SIG-M5 treated with dmso at 0.1 percent for 504 hours (cell line): Measurements from ENCODE around the gene DGKI.

Experiments
- DNase-seq: peaks from one replicate; lab custom pipeline; 2025; ENCODE audit not compliant: unreplicated experiment; lab: John Stamatoyannopoulos, UW

The DGKI gene

DNA sequence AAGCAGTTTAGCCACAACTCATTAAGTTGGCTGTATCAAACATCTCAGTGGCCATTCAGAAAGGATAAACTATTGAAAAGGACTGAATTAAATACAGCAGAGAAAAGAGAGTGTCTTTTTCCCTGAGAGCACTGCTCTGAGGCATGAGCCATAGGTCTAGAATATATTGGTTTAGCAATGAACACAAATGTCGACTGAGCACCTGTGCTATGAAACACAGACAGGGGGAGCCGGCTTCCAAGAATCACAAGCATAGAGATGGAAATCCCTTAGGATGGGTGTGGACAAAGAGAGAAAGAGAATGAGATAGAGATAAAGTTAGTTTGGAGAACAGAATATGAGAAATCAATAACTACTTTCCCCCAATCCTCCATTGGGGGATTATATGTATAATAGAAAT, 54.8 kb downstream of the DGKI start:
- DNase-seq, result no peak

DNA sequence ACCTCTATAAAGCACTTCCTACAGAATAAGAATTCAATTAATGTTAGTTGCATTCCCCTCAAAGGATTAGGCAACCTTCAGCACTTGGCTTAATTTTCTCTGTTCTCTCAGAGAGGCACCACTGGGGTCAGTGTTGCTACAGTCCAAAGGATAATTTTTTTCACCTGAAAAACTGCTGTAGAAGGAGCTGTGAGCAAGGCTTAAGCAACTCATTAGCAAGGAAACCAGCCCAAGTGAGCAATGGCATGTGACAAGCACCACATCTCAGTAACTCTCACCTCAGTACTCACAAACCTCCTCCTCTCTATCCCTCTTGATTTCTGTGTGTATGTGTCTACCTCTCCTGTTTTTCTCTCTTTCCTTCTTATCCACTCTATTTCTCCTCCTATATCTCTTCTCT, 55.9 kb downstream of the DGKI start:
- DNase-seq, result no peak

DNA sequence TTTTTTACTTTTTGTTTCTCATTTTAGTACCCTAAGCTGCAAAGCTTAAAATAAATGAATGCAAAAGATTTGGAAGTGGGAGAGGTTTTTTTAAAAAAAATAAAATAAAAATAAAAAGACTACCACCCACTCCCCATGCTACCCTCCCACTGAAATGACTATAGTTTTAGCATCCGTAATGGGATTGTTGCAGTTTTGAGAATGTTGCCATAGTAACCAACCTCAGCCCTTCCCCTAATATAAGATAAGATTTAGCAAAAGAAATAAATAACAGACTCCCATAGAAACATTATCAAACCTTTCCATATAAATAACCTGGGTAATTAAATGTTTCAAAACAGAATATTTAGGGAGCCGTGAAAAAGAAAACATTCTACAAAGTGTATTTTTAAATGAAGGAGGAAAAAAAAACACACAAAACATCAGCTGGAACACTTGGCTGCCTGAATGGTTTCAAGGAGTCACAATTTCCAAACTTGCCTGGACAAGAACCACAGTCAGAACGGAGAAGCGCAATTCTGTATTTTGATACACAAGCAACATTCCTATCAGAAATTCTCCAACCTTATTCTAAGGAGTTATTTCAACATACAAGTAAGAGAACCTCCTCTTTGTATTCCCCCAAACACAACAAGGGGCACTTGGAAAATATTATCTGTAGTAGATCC, 57.4 kb downstream of the DGKI start:
- DNase-seq, result no peak

GRCh38 chr7:137787301-137787976, 59.3 kb downstream of the DGKI start:
- no peak for DNase-seq

DNA sequence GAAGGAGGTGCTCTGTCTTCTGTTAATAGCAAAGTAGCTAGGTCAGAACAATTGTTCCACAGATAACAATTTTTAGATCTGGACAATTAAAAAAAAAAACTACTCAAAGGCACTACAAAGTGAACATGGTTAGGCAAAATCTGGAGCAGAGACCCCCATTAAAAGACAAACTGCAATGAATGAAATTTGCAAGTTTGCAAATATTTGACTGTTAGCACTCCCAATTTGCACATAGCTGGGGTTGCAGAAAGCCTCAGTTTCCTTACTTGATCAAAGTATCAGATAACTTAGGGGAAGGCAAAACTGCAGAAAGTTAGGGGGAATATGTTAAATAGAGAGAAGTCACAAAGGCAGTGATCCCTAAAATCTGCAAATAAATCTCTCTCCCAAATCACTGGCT, 68.3 kb downstream of the DGKI start:
- DNase-seq, result no peak

DNA sequence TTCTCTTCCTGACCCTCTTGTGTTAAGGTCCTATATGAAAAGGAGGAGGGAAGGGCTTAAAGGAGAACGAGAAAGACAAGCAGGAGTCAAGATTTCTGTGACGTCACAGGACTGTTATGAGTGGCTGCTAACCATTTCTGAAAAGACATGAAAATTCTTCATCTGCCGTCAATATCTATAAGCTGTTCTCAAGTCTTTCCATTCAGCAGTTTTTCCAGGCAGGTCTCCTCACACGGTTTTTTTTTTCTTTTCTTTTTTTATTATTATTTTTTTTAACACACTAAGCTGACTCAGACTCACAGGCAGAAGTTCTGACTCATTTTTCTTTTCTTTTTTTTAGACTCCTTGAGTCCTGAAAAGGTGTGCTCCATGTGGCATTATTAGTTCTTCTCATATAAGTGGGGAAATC, 72.0 kb downstream of the DGKI start:
- DNase-seq, result no peak

- no peak for DNase-seq
Observed at GRCh38 chr7:137772748-137773147, 74.0 kb downstream of the DGKI start.

DNA sequence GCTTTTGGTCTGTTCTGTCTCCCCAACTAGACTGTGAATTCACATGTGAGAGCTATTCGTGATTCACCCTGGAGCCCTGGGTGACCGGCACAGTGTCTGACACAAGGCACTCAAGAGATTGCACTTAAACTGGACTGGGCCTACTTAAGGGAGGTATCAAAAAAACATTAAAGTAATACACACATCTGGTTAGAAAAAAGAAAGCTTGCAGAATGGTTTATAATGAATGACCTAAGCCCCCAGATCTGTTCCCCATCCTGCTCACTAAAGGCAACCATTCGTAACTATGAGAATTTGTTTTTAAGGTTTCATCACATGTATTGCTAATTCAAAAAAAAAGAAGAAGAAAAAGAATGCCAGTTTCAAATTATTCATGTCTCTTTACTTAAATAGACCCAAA, 74.5 kb downstream of the DGKI start:
- DNase-seq, result no peak

DNA sequence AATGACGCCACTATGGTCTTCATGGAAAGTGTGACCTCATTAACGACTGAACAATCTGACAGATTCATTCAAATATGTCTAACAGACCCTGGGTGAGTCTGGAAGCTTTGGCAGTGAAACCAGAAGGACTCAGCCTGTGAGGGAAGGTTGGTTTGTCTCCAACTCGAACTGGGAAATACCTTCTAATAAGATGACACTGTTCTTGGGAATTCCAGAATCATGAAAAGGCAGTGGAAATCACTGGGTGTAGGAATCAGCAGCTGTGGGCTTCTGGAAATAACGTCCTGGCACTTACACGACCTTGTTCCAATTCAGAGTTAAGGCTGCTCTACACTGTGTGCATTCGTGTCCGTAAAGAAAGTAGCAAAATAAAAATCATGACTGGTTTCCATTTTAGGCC, 75.1 kb downstream of the DGKI start:
- no peak for DNase-seq

- no peak for DNase-seq
Observed at GRCh38 chr7:137771273-137771672, 75.5 kb downstream of the DGKI start.

DNA sequence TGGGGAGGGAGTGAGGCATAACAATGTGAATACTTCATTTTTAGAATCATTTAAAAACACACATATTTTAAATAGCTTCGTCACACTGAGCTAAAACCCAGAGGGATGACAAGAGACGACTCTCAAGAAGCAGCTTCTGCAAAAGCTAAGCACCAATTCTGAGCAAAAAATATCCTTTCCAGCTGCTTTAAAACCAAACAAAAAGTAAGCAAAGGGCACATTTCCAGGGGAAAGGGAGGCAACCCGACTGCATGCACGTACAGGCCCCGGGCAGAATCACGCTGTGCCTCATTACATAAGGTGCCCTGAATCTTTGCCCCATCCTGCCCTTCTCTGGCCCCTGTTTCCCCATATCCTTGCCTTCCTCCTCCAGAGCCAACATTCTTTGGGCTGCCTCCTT, 78.4 kb downstream of the DGKI start:
- DNase-seq, result no peak

DNA sequence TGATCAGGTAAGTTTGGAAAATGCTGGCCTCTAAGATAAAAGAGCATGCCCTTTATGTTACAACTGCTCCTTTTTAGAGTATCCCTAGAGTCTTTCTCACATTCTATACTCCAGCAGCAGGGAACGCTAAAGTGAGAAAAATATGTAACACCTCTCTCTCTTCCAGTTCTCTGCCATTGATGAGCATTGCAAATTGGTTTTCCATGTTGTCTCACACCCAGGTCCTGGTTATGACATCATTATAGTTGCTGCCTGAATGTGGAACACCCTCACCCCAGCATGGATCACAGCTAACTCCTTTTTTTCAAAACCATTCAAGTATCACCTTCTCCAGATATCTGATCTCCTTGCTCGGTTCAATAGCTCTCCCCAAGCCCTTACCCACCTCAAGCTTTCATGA, 84.4 kb downstream of the DGKI start:
- DNase-seq, result no peak

- no peak for DNase-seq
Observed at GRCh38 chr7:137760111-137760510, 86.7 kb downstream of the DGKI start.

DNA sequence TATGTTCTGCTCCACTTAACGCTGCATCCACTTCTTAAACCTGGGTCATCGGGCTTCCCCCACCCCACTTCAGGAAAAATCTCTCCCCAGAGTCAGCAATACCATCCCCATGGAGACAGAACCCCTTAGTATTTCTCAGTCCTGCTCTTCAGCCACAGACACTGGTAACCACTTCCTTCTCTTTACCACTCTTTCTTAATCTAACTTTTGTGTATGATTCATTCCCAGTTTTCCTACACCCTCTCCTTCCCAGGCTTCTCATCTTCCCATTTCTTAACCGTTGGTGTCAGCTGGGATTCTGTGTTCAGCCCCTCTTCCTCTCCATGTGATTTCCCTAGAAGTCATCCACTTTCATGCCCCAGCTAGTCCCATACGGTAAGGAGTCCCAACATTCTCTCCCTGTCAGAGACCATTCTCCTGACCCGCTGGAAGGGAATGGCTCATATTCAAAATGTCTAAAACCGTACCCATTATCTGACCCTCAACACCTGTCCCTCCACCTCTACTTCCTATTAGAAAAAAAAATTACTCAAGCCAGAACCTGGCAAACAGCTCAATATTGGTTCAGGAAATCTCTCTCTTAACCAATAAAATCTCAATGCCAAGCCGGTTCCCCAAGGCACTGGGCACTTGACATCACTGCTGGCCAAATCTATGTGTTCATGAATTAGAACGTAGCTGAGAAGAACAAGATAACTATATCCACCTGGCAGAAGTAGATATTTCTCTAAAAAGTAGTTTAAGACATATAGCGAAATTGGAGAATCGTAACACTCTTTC, 89.4 kb downstream of the DGKI start:
- no peak for DNase-seq

DNA sequence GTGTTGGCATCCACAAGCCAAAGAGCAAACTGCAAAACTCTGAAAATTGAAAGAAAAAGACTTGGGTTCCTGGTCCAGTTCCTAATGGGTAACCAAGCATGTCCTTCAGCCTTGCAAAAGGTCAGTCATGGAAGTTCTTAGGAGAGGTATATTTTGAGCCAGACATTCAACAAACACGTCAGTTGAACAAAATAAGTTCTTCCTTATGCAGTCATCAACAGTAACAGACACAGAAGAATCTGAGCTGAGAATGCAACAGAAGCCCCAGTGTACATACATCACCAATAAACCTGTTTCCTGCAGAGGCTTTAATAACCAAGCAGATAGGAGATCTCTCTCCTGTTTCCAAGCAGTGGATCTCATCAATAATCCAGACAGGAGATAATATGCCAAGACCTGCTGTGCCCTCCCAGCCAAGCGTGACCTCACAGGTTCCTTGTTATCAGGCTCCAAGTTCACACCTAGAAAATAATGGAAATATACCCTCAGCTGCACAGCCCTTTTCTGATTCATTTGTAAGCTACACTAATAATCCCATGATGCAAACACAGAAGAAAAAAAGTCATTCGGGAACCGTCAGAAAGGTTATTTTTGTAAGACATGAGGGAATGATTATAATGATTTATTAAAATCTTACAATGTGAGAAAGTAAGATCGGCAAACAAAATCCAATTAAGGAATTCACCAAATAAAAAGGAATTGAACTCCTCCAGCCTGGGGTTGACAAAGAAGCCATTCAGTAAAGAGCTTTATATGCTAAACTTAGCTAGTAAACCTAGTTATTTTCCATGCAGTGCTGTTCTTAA, 90.7 kb downstream of the DGKI start:
- DNase-seq, result no peak

DNA sequence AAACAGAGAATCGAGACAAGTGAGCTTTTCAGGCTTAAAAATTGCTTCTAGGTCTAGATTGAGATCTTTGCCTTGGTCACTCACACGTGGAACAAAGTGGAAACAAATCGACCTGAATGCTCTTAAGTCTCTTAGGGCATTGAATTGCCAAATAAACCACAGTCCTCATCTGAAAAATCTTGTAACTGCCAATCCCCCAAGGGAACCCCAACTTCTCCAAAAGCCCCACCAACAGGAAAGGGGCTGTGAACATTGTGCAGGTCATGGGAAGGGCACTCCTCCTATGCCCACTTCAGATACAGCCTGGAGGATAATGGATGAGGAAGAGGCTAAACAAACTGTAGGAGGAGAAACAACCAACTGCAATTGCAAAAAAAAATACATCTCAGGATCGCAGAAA, 91.3 kb downstream of the DGKI start:
- DNase-seq, result no peak

DNA sequence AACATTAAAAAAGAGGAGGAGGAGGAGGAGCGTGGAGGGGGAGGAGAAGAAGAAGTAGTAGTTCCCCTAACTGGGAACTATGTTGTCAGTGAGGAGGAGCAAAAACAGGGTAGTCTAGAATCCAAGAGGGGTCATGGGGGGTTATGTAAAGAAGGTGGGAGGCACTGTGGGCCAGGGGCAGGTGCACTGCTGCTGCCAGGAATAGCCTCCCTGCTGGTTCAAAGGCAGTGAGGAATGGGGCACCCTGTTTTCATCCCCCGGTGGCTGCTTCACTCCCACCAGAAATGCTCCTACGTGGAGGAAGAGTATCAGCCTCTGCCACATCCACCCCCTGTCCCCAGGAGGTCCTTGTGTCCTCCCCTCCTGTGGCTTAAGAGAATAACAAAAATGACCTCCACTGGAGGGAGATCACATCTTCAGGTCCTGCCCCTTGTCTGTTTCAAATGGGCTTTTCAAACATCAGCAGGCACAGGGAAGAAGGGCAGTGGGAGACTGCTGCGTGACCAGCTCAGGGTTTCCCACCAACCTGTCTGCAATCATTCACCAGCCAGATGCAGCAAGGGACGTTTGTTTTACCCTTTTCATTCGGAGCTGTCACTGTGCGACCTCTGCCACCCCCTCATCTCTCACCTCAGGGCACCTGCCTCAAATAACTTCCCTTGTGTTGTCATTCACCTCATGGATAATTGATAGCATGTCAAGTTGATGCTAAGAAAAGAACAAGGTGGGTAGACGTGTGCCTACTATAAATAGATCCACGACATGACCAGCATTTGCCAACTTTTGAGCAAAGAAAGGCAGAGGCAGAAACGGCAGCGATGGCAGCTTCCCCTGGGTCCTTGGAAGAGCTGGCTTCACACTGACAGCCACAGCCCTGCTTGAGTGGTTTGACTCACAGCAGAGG, 92.6 kb downstream of the DGKI start:
- DNase-seq, result no peak

DNA sequence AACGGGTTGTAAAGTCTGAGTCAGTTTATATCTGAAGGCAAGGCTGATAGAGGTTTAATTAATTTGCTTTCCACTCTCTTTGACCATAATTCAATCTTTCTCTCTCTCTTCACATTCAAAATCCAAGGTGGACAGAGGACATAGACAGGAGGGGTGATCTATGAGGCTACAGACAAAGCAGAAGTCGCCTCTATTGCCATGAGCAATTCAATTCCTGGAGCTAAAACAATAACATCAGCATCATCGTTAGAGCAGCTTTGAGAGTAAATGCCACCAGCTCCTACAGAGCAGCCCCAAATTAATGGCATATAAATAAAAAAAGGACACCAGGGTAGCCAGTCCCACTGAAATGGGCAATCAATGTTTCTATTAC, 93.2 kb downstream of the DGKI start:
- no peak for DNase-seq

GRCh38 chr7:137753067-137753466, 93.7 kb downstream of the DGKI start:
- no peak for DNase-seq

DNA sequence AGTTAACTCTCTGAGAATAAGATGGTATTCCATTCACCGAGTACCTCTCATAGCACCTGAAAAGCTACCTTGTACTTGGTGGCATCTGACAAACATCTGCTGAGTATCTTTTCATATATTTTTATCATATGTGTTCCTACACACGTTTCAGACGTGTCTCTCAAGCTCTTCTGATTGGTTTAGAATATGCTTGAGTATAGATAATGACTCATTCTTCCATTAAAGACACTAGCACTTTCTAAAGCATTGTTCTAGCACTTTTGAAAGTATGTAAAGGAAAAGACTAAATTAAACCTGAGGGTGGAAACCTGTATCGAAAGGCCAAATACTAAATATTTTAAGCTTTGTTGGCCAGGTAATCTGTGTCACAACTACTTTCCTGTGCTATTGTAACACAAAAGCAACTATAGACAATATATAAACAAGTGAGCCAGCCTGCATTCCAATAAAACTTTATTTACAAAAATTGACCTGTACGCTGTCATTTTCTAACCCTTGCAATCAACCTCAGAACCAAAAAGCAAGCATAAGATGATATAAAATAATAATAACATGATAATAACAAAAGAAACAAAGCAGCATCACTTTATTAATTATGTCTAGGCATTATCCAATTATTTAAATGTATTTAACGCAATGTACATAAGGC, 95.3 kb downstream of the DGKI start:
- DNase-seq, result no peak
